ENCODE results near the gene ST8SIA6.
A peak's percentile ranks its signal among the peaks of the same experiment; 100 is the strongest.
"Not testable (repeated sequence)": the region's sequence is repeated elsewhere in the genome, so short reads cannot be mapped to it uniquely, and the experiment has no call there.

ST8SIA6 gene

GRCh38 chr10:17456032-17456548, 1.7 kb upstream of the ST8SIA6 start:
- no peak for DNase-seq

GRCh38 chr10:17455015-17455520, 673 bp upstream of the ST8SIA6 start:
- no peak for DNase-seq

- peak in 2 of 3 donors; percentile 21 to 55 for DNase-seq
Measured at GRCh38 chr10:17453373-17454091, 863 bp downstream of the ST8SIA6 start.

- DNase-seq = no peak
Measured at GRCh38 chr10:17453035-17453372, 1.4 kb downstream of the ST8SIA6 start.

- peak in 1 of 3 donors; percentile 24 for DNase-seq
Measured at GRCh38 chr10:17452060-17452841, 2.1 kb downstream of the ST8SIA6 start.

GRCh38 chr10:17450024-17450423, 4.4 kb downstream of the ST8SIA6 start:
- DNase-seq = no peak

- DNase-seq = no peak
Measured at GRCh38 chr10:17445400-17445998, 8.9 kb downstream of the ST8SIA6 start.

GRCh38 chr10:17444388-17444714, 10.0 kb downstream of the ST8SIA6 start:
- no peak for DNase-seq

- peak; percentile 46 to 69 (median 67) for DNase-seq
Measured at GRCh38 chr10:17443707-17444387, 10.5 kb downstream of the ST8SIA6 start.

- no peak for DNase-seq
Measured at GRCh38 chr10:17438583-17438982, 15.8 kb downstream of the ST8SIA6 start.

- not testable (repeated sequence) for DNase-seq
Measured at GRCh38 chr10:17436578-17436977, 17.8 kb downstream of the ST8SIA6 start.

- no peak for DNase-seq
Measured at GRCh38 chr10:17435953-17436352, 18.4 kb downstream of the ST8SIA6 start.

GRCh38 chr10:17435187-17435586, 19.2 kb downstream of the ST8SIA6 start:
- no peak for DNase-seq

GRCh38 chr10:17432723-17433122, 21.7 kb downstream of the ST8SIA6 start:
- DNase-seq = no peak

- peak; percentile 47 to 63 (median 56) for DNase-seq
Measured at GRCh38 chr10:17431871-17432311, 22.5 kb downstream of the ST8SIA6 start.

- peak; percentile 62 to 79 (median 73) for DNase-seq
Measured at GRCh38 chr10:17430647-17431355, 23.6 kb downstream of the ST8SIA6 start.

- DNase-seq = no peak
Measured at GRCh38 chr10:17429490-17429889, 24.9 kb downstream of the ST8SIA6 start.

GRCh38 chr10:17428351-17429097, 25.9 kb downstream of the ST8SIA6 start:
- DNase-seq = peak in 1 of 3 donors; percentile 8

GRCh38 chr10:17427666-17428350, 26.6 kb downstream of the ST8SIA6 start:
- no peak for DNase-seq

GRCh38 chr10:17427201-17427600, 27.2 kb downstream of the ST8SIA6 start:
- no peak for DNase-seq

- DNase-seq = no peak
Measured at GRCh38 chr10:17426263-17426750, 28.1 kb downstream of the ST8SIA6 start.
